ENCODE measurements around the gene NLGN4Y. TPM values are rescaled to one million over a fixed set of nuclear protein-coding genes. Genes with fewer than 3 reads are reported as not detected.

The NLGN4Y gene
- total and polyA plus RNA-seq, 2 of the 4 experiments (the other 2 are of a cell fraction): not detected

DNA sequence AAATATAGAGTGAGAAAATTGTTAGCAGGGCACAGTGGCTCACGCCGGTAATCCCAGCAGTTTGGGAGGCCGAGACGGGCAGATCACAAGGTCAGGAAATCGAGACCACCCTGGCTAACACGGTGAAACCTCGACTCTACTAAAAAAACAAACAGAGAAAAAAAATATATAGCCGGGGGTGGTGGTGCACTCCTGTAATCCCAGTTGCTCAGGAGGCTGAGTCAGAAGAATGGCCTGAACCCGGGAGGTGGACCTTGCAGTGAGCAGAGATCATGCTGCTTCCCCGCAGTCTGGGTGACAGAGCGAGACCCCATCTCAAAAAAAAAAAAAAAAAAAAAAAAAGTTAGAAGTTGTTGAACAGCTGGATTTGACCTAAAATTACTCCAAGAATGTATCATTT is 269.3 kb downstream of the NLGN4Y start:
- no peak overlapping the region for H3K4ac ChIP-seq (ENCODE audit: low read depth, low read length)
- no peak overlapping the region for H2BK120ac ChIP-seq (ENCODE audit: low read depth, low read length)
- no peak overlapping the region for H4K91ac ChIP-seq (ENCODE audit: insufficient read depth, low read depth, low read length)
- ChIA-PET POLR2A (ENCODE audit: unreplicated experiment) (no interaction called here), CTCF (no interaction called here)
- H3K4me1 ChIP-seq (ENCODE audit: control insufficient read depth, insufficient read depth, low read length): no peaks in the 10 kb centered on the region
- H4K8ac ChIP-seq (ENCODE audit: low read depth in 2 of 2, low read length in 2 of 2): no peak overlapping the region
- intact Hi-C loops (cut with micrococcal nuclease): no loop called here
- no peaks in the 10 kb centered on the region for H3K9me3 ChIP-seq (ENCODE audit: control insufficient read depth, insufficient read depth, low read length)
- no peak overlapping the region for H3K23ac ChIP-seq (ENCODE audit: low read depth, low read length)
- H2BK15ac ChIP-seq (ENCODE audit: low read depth, low read length): no peak overlapping the region
- H4K20me1 ChIP-seq (ENCODE audit: insufficient read depth, low read length): no peaks in the 10 kb centered on the region
- H4K5ac ChIP-seq (ENCODE audit: low read depth, low read length): no peak overlapping the region
- DNase-seq: no peak
- no peak for ATAC-seq (ENCODE audit: low read depth)
- no peak overlapping the region for H3K4me3 ChIP-seq (ENCODE audit: insufficient read depth, low read depth, low read length)
- H2AK9ac ChIP-seq (replicated peaks; ENCODE audit: low read depth, low read length, poor library complexity): no peak overlapping the region
- TF ChIP-seq MXI1 (IDR thresholded peaks at IDR 0.05; ENCODE audit: borderline replicate concordance, low read depth, low read length) (no peak), CHD1 (IDR thresholded peaks at IDR 0.05; ENCODE audit: low read depth, low read length) (no peak), RAD21 (IDR thresholded peaks at IDR 0.05; ENCODE audit: low read length) (no peak), FOS (IDR thresholded peaks at IDR 0.05; ENCODE audit: low read depth, low read length) (no peak), NFE2L2 (IDR thresholded peaks at IDR 0.05; ENCODE audit: low read depth, low read length) (no peak), RFX5 (IDR thresholded peaks at IDR 0.05; ENCODE audit: low read depth, low read length) (no peak), CEBPB (IDR thresholded peaks at IDR 0.05; ENCODE audit: low read depth, low read length) (no peak), MAZ (IDR thresholded peaks at IDR 0.05; ENCODE audit: borderline replicate concordance, low read depth, low read length) (no peak), MAFK (IDR thresholded peaks at IDR 0.05; ENCODE audit: low read depth, low read length) (no peak), RCOR1 (IDR thresholded peaks at IDR 0.05; ENCODE audit: insufficient replicate concordance, low read length) (no peak), POLR2A (IDR thresholded peaks at IDR 0.05; ENCODE audit: low read depth, low read length) (no peak)
- TF ChIP-seq, protein P1, sequence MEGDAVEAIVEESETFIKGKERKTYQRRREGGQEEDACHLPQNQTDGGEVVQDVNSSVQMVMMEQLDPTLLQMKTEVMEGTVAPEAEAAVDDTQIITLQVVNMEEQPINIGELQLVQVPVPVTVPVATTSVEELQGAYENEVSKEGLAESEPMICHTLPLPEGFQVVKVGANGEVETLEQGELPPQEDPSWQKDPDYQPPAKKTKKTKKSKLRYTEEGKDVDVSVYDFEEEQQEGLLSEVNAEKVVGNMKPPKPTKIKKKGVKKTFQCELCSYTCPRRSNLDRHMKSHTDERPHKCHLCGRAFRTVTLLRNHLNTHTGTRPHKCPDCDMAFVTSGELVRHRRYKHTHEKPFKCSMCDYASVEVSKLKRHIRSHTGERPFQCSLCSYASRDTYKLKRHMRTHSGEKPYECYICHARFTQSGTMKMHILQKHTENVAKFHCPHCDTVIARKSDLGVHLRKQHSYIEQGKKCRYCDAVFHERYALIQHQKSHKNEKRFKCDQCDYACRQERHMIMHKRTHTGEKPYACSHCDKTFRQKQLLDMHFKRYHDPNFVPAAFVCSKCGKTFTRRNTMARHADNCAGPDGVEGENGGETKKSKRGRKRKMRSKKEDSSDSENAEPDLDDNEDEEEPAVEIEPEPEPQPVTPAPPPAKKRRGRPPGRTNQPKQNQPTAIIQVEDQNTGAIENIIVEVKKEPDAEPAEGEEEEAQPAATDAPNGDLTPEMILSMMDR (conservative IDR thresholded peaks at IDR 0.05; ENCODE audit: low read depth, low read length): no peak
- no peak overlapping the region for H2BK20ac ChIP-seq (ENCODE audit: low read depth, low read length)
- H2AK5ac ChIP-seq (ENCODE audit: low read depth, low read length): no peak overlapping the region
- dilution Hi-C loops (cut with HindIII; ENCODE audit: low sequenced_read_pairs, unreplicated experiment): no loop called here
- in situ Hi-C loops (cut with MboI; ENCODE audit: low sequenced_read_pairs): no loop called here
- H3K36me3 ChIP-seq (ENCODE audit: control insufficient read depth, insufficient read depth, low read length): no peaks in the 10 kb centered on the region
- H3K4me2 ChIP-seq (ENCODE audit: low read depth, low read length): no peak overlapping the region
- no peak overlapping the region for H3K9ac ChIP-seq (ENCODE audit: low read depth, low read length)
- H3K56ac ChIP-seq (ENCODE audit: extremely low read depth, insufficient read depth, low read length): no peak overlapping the region
- H3K27me3 ChIP-seq (ENCODE audit: control insufficient read depth, insufficient read depth, low read length): no peaks in the 10 kb centered on the region
- no peak overlapping the region for H2AFZ ChIP-seq (replicated peaks; ENCODE audit: low read length, poor library complexity)
- H3K18ac ChIP-seq (ENCODE audit: low read depth, low read length): no peak overlapping the region
- no peaks in the 10 kb centered on the region for H3K79me1 ChIP-seq (ENCODE audit: low read depth in 1 of 2, low read length in 2 of 2)
- H3K9me1 ChIP-seq (ENCODE audit: insufficient read depth, low read length): no peaks in the 10 kb centered on the region
- WGBS, 2 experiments (ENCODE audit: extremely low coverage in 2 of 2, insufficient read length in 1 of 2): no CpG with 5 or more reads among the region's 11 CpGs
- no peak overlapping the region for H3K27ac ChIP-seq (ENCODE audit: insufficient read depth, low read length)
- H3K14ac ChIP-seq (replicated peaks; ENCODE audit: low read depth, low read length): no peak overlapping the region
- no TSS peak for BruUV-seq (replicated peaks)
- H2BK5ac ChIP-seq (ENCODE audit: low read depth, low read length, poor library complexity, severe bottlenecking): no peak overlapping the region

Measured in IMR-90 (cell line).